Psoas muscle (tissue), 8 donors: ENCODE results near the gene SKOR2. TPM values are rescaled to one million over a fixed set of nuclear protein-coding genes. Genes with fewer than 3 reads are reported as not detected.

ENCODE experiments used
- ATAC-seq, 4 donors: fragments of 200-7000 bp; cut with Tn5 transposase; one replicate each; pipeline ENCODE4 v1.9.1; 2020; ENCODE audit warnings: moderate library complexity in 3 of 4, mild to moderate bottlenecking in 2 of 4
- DNase-seq, 2 donors: peaks; one replicate each; pipeline ENCODE4 v3.0.0-alpha.2; 2020
- H3K27ac ChIP-seq: fragments of 200-600 bp; one replicate; pipeline ENCODE4 v1.8.0; 2022
- H3K27me3 ChIP-seq, 3 donors: fragments of 200-600 bp in 1 of 3; one replicate each; pipeline versions ENCODE4 v1.6.1 to v1.8.0; 2013 to 2022; ENCODE audit warnings: low read length in 2 of 3, mild to moderate bottlenecking in 2 of 3, moderate library complexity in 1 of 3; ENCODE audit not compliant: insufficient read depth in 3 of 3
- H3K36me3 ChIP-seq, 2 donors: fragments of 200-600 bp in 1 of 2; one replicate each; pipeline versions ENCODE4 v1.6.1 to v1.8.0; 2013 to 2022; ENCODE audit warnings: low read depth in 1 of 2, mild to moderate bottlenecking in 1 of 2, moderate library complexity in 1 of 2; ENCODE audit not compliant: insufficient read depth in 1 of 2
- H3K4me1 ChIP-seq: fragments of 200-600 bp; one replicate; pipeline ENCODE4 v1.8.0; 2022
- H3K4me3 ChIP-seq: fragments of 200-600 bp; one replicate; pipeline ENCODE4 v1.8.0; 2022; ENCODE audit warnings: mild to moderate bottlenecking
- H3K9me3 ChIP-seq: fragments of 200-600 bp; one replicate; pipeline ENCODE4 v1.8.0; 2022
- CTCF ChIP-seq: fragments of 200-600 bp; IDR thresholded peaks from one replicate; pipeline ENCODE4 v1.8.0; 2022; ENCODE audit warnings: antibody characterized with exemption
- WGBS, 3 donors: extraction: QIAGEN DNeasy Blood & Tissue Kit; methylation state at CpG; one replicate each; pipeline versions ENCODE4 v1.1.6 to v1.1.7; 2013; 5-methylcytosine and 5-hydroxymethylcytosine counted together
- intact Hi-C, 2 donors: fragments of 100-400 bp; cut with DNase I; formaldehyde crosslinking; loops; one replicate each; pipeline versions ENCODE4 v1.11.0 to v1.14.2; 2022
- polyA plus RNA-seq, 3 donors: library from polyadenylated mRNA; stranded (reverse); fragments of 200-250 nt; gene quantifications; one replicate each; pipeline ENCODE4 v1.2.3, GENCODE V29; 2013
- total RNA-seq, 4 donors: library from RNA; stranded (reverse); fragmentation: NEBNext Ultra II Directional in 2 of 4; extraction: Animal tissue kit (Norgen Biotek cat#: 25700) in 2 of 4; gene quantifications; one replicate each; pipeline versions ENCODE4 v1.2.1 to v1.2.4, GENCODE V29; 2021 to 2023
- donor health status: healthy with polysubstance abuse.
- donor health status: DM: no; HTN: no; CAD: no; lungs with moderate emphysema.
- donor health status: Bipolar disorder and iron deficiency.
- donor health status: healthy.
- donor health status: DM: yes; HTN: yes; CAD: no.
- donor health status: DM: no; HTN: no; CAD: no.
- donor health status: DM: no; HTN: no; CAD: no.
- donor health status: DM: yes; HTN: yes; CAD: no.

The SKOR2 gene
- total and polyA plus RNA-seq, 7 donors, result not detected

GRCh38 chr18:47263430-47264307, 12.2 kb upstream of the SKOR2 start:
- intact Hi-C loops, result no loop called here

GRCh38 chr18:47263150-47263429, 11.6 kb upstream of the SKOR2 start:
- peaks cover 8% of the 10 kb centered on the region for H3K4me1 ChIP-seq
- H3K27me3 ChIP-seq, result peaks cover 3 to 81% (median 36%) of the 10 kb centered on the region in 3 donors
- intact Hi-C loops, result no loop called here
- no peak for ATAC-seq
- WGBS, 3 donors, result 2 to 5% (median 3%) methylated on average over 16 of the region's 16 CpGs
- TF ChIP-seq CTCF, result no peak
- no peaks in the 10 kb centered on the region for H3K36me3 ChIP-seq
- H3K4me3 ChIP-seq, result peak overlapping the region; percentile 54
- no peak overlapping the region for H3K27ac ChIP-seq
- DNase-seq, result no peak
- no peaks in the 10 kb centered on the region for H3K9me3 ChIP-seq

More at GRCh38 chr18:47263430-47264307, 12.2 kb upstream of the SKOR2 start:
- no peaks in the 10 kb centered on the region for H3K36me3 ChIP-seq
- 1 to 2% (median 1%) methylated on average over 62 to 69 of the region's 69 CpGs for WGBS, 3 donors
- H3K27me3 ChIP-seq, result peaks cover 3 to 76% (median 36%) of the 10 kb centered on the region in 3 donors
- peaks cover 8% of the 10 kb centered on the region for H3K4me1 ChIP-seq
- peak overlapping the region; percentile 54 for H3K4me3 ChIP-seq
- no peaks in the 10 kb centered on the region for H3K9me3 ChIP-seq
- ATAC-seq, result peak in 1 of 4 donors; percentile 51
- no peak overlapping the region for H3K27ac ChIP-seq
- no peak for TF ChIP-seq CTCF
- no peak for DNase-seq

- Histone ChIP-seq H3K27me3 (peaks cover 3 to 87% (median 36%) of the 10 kb centered on the region in 3 donors), H3K36me3 (no peaks in the 10 kb centered on the region), H3K4me3 (peak overlapping the region; percentile 54), H3K27ac (no peak overlapping the region), H3K9me3 (no peaks in the 10 kb centered on the region), H3K4me1 (peaks cover 8% of the 10 kb centered on the region)
- intact Hi-C loops, result no loop called here
- ATAC-seq (no peak), DNase-seq (no peak)
- WGBS, 3 donors, result 4 to 5% (median 4%) methylated on average over 38 of the region's 38 CpGs
- TF ChIP-seq CTCF, result no peak
Measured at GRCh38 chr18:47262301-47263149, 11.1 kb upstream of the SKOR2 start.

GRCh38 chr18:47261902-47262300, 10.4 kb upstream of the SKOR2 start:
- no peak overlapping the region for H3K27ac ChIP-seq
- peaks cover 0 to 91% (median 36%) of the 10 kb centered on the region in 3 donors for H3K27me3 ChIP-seq
- no peaks in the 10 kb centered on the region for H3K36me3 ChIP-seq
- peaks cover 8% of the 10 kb centered on the region for H3K4me1 ChIP-seq
- DNase-seq (no peak), ATAC-seq (no peak)
- H3K4me3 ChIP-seq, result no peak overlapping the region
- no peak for TF ChIP-seq CTCF
- intact Hi-C loops, result no loop called here
- WGBS, 3 donors, result 2 to 3% (median 2%) methylated on average over 17 to 19 of the region's 19 CpGs
- H3K9me3 ChIP-seq, result no peaks in the 10 kb centered on the region
